ENCODE results near the gene KLHDC10. TPM values are rescaled to one million over a fixed set of nuclear protein-coding genes. Genes with fewer than 3 reads are reported as not detected.
A peak's percentile ranks its signal among the peaks of the same experiment; 100 is the strongest.

KLHDC10 gene
- total and polyA plus RNA-seq, 2 of the 13 experiments (the other 11 are each of a cell fraction or from before 2014, with no cell fraction given): 11.9 to 21.6 TPM

DNA sequence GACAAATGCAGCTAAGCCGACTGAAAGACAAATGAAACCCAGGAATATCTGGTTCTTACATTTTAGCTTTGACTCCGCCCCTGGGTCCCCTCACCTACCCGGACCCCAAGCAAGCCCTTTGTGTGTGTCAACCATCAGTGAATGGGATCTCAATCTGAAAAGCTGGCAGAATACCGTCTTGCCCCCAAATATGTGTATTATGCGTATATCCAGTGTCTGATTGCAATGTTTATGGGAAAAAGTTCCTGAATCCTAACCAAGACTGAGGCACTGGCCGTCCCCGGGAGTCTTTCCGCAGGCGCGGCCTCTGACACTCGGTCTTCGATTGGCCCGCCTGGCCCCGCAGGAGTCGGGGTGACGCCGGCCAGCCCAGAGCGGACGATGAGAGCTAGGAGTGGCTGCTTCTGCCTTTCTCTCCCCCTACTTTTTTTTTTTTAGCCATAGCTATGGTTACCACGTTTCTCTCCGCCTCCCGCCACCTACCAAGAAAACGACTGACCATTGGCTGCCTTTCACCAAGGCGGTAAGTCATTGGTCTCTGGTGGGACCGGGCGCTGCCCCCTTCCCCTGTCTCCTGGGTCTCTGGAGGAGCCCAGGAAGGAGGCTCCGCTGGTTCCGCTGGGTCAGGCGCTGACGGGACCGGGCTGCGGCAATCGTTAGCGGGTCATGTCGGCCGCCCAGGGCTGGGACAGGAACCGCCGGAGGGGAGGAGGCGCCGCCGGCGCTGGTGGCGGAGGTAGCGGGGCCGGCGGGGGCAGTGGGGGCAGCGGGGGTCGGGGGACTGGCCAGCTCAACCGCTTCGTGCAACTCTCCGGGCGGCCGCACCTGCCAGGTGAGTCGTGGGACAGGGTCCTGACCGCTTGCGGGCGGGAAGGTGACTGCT is at the start of gene KLHDC10 (continued):
- TF ChIP-seq, protein P1, sequence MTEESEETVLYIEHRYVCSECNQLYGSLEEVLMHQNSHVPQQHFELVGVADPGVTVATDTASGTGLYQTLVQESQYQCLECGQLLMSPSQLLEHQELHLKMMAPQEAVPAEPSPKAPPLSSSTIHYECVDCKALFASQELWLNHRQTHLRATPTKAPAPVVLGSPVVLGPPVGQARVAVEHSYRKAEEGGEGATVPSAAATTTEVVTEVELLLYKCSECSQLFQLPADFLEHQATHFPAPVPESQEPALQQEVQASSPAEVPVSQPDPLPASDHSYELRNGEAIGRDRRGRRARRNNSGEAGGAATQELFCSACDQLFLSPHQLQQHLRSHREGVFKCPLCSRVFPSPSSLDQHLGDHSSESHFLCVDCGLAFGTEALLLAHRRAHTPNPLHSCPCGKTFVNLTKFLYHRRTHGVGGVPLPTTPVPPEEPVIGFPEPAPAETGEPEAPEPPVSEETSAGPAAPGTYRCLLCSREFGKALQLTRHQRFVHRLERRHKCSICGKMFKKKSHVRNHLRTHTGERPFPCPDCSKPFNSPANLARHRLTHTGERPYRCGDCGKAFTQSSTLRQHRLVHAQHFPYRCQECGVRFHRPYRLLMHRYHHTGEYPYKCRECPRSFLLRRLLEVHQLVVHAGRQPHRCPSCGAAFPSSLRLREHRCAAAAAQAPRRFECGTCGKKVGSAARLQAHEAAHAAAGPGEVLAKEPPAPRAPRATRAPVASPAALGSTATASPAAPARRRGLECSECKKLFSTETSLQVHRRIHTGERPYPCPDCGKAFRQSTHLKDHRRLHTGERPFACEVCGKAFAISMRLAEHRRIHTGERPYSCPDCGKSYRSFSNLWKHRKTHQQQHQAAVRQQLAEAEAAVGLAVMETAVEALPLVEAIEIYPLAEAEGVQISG (CRISPR knock-in tag; IDR thresholded peaks at IDR 0.05): peak; percentile 78
- TF ChIP-seq ZNF670 (CRISPR knock-in tag; IDR thresholded peaks at IDR 0.05; ENCODE audit: borderline replicate concordance) (peak; percentile 29; the same call in 1 of the 2 replicates), HOXA7 (CRISPR knock-in tag; IDR thresholded peaks at IDR 0.05) (no peak), ZNF724P (CRISPR knock-in tag; IDR thresholded peaks at IDR 0.05; ENCODE audit: borderline replicate concordance) (no peak; the same call in 1 of the 2 replicates), CHCHD3 (CRISPR knock-in tag; IDR thresholded peaks at IDR 0.05) (no peak), STAT5B (CRISPR knock-in tag; IDR thresholded peaks at IDR 0.05) (no peak), EEA1 (CRISPR knock-in tag; IDR thresholded peaks at IDR 0.05; ENCODE audit: borderline replicate concordance) (no peak), ZNF891 (CRISPR knock-in tag; IDR thresholded peaks at IDR 0.05) (peak; percentile 50; the same call in 1 of the 2 replicates), MAFK (conservative IDR thresholded peaks at IDR 0.05 in 1 of 2, IDR thresholded peaks at IDR 0.05 in 1 of 2; ENCODE audit: low read length in 2 of 2) (0 out of 4 replicates have a peak, but pooled peaks of 1 of the 2 experiments have one; percentile 10), FLYWCH1 (CRISPR knock-in tag; IDR thresholded peaks at IDR 0.05) (no peak)
- TF ChIP-seq, protein P2, sequence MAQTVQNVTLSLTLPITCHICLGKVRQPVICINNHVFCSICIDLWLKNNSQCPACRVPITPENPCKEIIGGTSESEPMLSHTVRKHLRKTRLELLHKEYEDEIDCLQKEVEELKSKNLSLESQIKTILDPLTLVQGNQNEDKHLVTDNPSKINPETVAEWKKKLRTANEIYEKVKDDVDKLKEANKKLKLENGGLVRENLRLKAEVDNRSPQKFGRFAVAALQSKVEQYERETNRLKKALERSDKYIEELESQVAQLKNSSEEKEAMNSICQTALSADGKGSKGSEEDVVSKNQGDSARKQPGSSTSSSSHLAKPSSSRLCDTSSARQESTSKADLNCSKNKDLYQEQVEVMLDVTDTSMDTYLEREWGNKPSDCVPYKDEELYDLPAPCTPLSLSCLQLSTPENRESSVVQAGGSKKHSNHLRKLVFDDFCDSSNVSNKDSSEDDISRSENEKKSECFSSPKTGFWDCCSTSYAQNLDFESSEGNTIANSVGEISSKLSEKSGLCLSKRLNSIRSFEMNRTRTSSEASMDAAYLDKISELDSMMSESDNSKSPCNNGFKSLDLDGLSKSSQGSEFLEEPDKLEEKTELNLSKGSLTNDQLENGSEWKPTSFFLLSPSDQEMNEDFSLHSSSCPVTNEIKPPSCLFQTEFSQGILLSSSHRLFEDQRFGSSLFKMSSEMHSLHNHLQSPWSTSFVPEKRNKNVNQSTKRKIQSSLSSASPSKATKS (CRISPR knock-in tag; IDR thresholded peaks at IDR 0.05): 0 out of 2 replicates have a peak, but pooled peaks have one; percentile 47
- TF ChIP-seq, protein P3, sequence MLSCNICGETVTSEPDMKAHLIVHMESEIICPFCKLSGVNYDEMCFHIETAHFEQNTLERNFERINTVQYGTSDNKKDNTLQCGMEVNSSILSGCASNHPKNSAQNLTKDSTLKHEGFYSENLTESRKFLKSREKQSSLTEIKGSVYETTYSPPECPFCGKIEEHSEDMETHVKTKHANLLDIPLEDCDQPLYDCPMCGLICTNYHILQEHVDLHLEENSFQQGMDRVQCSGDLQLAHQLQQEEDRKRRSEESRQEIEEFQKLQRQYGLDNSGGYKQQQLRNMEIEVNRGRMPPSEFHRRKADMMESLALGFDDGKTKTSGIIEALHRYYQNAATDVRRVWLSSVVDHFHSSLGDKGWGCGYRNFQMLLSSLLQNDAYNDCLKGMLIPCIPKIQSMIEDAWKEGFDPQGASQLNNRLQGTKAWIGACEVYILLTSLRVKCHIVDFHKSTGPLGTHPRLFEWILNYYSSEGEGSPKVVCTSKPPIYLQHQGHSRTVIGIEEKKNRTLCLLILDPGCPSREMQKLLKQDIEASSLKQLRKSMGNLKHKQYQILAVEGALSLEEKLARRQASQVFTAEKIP (CRISPR knock-in tag; IDR thresholded peaks at IDR 0.05; ENCODE audit: borderline replicate concordance): no peak
- TF ChIP-seq, protein P4, sequence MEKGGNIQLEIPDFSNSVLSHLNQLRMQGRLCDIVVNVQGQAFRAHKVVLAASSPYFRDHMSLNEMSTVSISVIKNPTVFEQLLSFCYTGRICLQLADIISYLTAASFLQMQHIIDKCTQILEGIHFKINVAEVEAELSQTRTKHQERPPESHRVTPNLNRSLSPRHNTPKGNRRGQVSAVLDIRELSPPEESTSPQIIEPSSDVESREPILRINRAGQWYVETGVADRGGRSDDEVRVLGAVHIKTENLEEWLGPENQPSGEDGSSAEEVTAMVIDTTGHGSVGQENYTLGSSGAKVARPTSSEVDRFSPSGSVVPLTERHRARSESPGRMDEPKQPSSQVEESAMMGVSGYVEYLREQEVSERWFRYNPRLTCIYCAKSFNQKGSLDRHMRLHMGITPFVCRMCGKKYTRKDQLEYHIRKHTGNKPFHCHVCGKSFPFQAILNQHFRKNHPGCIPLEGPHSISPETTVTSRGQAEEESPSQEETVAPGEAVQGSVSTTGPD (CRISPR knock-in tag; IDR thresholded peaks at IDR 0.05): no peak
- TF ChIP-seq, protein P5, sequence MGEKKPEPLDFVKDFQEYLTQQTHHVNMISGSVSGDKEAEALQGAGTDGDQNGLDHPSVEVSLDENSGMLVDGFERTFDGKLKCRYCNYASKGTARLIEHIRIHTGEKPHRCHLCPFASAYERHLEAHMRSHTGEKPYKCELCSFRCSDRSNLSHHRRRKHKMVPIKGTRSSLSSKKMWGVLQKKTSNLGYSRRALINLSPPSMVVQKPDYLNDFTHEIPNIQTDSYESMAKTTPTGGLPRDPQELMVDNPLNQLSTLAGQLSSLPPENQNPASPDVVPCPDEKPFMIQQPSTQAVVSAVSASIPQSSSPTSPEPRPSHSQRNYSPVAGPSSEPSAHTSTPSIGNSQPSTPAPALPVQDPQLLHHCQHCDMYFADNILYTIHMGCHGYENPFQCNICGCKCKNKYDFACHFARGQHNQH (CRISPR knock-in tag; IDR thresholded peaks at IDR 0.05): peak; percentile 66
- TF ChIP-seq, protein P6, sequence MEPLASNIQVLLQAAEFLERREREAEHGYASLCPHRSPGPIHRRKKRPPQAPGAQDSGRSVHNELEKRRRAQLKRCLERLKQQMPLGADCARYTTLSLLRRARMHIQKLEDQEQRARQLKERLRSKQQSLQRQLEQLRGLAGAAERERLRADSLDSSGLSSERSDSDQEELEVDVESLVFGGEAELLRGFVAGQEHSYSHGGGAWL (CRISPR knock-in tag; IDR thresholded peaks at IDR 0.05): no peak; the same call in 1 of the 2 replicates
